GM19035 (cell line): ENCODE measurements around the gene MYO1B.
"Not testable (repeated sequence)": the region's sequence is repeated elsewhere in the genome, so short reads cannot be mapped to it uniquely, and the experiment has no call there.

ENCODE experiments used
- ATAC-seq: cut with Tn5 transposase; IDR thresholded peaks from one replicate; pipeline ENCODE4 v1.9.1; 2021; ENCODE audit not compliant: unreplicated experiment

The MYO1B gene

DNA sequence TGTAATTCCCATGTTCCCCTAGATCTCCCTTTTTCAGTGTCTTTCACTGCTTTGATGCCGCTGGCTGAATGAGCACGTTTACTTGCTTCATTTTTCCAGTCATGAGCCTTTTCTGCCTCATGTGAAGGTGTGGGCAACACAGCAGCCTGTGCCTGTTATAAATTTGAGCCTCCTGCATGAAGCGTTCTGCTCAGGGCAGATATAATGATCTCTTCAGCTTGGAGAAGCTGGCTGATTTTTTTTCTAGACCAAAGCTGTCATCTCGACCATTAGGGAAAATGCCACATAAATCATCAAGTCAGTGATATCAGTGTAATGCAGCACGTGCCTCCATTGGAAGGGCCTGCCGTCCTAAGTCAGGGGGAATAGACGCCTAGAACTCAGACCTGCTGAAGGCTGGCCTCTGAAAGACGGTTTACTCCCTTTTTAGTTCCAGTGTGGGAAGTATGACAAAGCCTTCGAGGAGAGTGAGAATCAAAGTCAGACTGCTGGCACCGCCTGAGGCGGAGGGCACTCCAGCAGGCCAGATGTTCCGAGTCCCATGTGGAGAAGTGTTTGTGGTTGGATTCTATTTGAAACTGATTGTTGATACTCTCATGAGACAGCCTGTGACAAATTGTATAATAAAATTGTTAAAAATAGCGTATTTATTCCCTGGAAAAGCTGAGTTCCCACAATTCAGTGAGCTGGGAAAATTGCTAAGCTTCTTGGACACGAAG lies 196.5 kb downstream of the MYO1B start:
- ATAC-seq = no peak

GRCh38 chr2:191443446-191443845 lies 198.2 kb downstream of the MYO1B start:
- no peak for ATAC-seq

DNA sequence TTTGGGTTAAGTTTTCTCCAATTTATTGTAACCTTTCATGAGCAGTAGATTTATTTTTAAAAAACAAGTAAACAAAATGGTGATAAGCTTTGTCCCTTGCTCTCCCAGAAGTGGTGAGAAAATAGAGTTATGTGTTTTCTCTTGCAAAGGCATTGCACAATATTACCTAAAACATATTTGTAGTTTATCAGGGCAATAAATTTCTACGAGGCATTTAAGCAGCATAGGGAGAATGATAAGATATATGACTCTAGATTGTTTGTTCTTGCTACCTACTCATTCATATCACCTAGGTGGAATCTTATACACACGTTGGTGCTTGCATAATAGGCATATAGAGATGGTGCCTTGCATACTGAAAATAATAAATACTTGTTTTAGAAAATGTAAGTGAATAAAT lies 201.7 kb downstream of the MYO1B start:
- ATAC-seq = no peak

DNA sequence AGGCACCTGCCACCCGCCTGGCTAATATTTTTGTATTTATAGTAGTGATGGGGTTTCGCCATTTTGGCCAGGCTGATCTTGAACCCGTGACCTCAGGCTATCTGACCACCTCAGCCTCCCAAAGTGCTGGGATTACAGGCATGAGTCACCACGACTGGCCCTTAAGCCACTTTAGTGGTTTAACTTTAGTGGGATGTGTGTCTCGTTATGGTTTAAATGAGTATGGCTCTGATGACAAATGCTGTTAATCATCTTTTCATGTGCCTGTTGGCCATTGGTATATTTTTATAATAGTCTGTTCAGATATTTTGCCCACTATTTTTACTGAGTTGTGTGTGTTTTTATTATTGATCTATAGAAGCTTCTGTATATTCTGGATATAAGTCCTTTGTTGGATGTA lies 205.9 kb downstream of the MYO1B start:
- no peak for ATAC-seq

GRCh38 chr2:191452065-191452464 lies 206.9 kb downstream of the MYO1B start:
- ATAC-seq = no peak

DNA sequence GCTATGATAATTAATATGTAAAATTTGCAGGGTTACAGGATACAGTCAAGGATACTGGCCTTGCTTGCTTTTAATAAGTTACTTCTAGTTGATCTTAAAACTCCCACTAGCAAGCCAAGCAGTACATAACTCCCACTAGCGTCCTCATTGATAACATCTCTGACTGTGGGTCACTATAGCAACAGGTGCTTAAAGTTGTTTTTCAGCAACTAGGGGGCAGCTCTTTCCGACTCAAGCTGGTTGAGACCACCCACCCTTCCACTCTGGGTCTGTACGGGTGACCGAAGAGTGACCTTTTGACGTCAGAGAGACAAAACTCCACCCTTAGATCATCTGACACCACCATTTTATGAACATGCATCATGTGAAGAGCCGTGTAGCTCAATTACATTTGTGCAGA lies 208.6 kb downstream of the MYO1B start:
- ATAC-seq = no peak

DNA sequence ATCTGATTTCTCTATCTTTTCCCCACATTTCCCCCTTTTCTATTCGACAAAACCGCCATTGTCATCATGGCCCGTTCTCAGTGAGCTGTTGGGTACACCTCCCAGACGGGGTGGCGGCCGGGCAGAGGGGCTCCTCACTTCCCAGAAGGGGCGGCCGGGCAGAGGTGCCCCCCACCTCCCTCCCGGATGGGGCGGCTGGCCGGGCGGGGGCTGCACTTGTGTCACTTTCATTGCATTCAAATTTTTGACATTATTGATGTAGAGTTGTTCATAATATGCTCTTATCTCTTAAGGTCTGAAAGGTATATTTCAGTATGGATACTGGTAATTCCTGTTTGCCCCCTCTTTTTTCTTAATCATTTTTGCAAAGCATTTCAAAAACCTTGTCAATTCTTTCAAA lies 211.3 kb downstream of the MYO1B start:
- not testable (repeated sequence) for ATAC-seq

DNA sequence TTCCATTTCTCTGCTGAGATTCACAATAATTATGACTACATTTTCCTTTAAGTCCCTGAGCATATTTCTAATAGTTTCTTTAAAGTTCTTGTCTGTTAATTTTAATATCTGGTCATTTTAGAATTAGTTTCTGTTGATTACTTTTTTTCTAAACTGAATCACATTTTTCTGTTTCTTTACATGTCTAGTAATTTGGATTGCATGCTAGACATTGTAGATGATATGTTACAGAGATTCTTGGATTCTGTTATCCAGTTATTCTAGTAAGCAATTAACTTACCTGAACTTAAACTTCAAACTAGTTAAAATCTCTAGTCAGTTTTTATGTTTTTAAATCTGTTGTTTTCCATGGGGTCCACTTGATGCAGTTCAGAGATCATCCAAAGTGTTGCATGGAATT lies 214.0 kb downstream of the MYO1B start:
- no peak for ATAC-seq

GRCh38 chr2:191462370-191462769 lies 217.2 kb downstream of the MYO1B start:
- no peak for ATAC-seq

DNA sequence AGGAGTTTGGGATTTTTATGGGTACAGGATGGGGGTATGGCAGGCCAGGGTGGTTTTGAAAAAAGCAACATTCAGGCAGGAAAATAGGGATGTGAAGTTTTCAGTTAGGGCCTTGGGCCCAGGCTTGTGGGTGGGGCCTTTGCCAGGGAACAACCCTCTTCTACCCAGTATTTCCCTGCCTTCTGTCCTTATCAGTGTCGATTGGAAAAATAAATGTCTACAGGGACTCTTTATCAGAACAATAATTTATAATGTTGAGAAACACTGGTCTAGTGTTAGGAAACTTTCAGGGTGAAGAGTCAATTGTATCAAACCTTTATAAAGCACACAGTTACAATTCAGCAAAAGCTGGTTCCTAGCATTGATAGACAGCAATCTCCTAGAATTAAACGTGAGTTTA lies 218.6 kb downstream of the MYO1B start:
- no peak for ATAC-seq

DNA sequence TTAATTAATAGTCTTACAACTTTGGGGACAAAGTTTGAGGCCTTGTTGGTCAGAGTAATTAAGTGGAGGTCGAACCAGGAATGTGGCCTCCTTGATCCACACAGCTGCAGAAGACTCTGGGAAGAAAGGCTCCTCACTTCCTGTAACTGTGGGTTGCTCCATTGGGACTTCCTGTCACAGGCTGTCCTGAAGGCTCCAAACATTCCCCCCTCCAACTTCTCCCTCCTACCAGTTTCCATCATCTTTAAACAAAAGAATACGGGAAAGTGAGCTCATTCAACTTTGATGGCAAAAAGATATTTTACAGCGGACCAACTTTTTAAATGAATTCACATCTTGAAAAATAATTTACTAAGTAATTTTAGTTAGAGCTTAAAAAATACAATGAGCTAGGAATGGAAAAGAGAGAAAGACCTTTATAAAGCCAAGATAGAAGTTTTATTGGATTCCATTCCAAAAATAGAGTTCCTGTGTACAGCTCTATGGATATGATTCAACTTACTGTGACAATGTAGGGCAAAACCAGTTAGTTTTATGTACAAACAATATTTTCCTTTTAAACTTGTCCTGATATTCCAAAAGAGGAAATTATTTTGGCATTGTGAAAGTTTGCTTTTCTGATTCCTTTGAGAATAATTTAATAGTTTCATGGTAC lies 220.7 kb downstream of the MYO1B start:
- no peak for ATAC-seq

GRCh38 chr2:191467113-191467512 lies 221.9 kb downstream of the MYO1B start:
- no peak for ATAC-seq

GRCh38 chr2:191470306-191470705 lies 225.1 kb downstream of the MYO1B start:
- ATAC-seq = no peak

GRCh38 chr2:191474464-191474863 lies 229.3 kb downstream of the MYO1B start:
- no peak for ATAC-seq
